Gastrocnemius medialis (tissue), 4 donors: ENCODE measurements around the gene NUDT12. TPM values are rescaled to one million over a fixed set of nuclear protein-coding genes. Genes with fewer than 3 reads are reported as not detected.
A peak's percentile ranks its signal among the peaks of the same experiment; 100 is the strongest.

Source experiments
- ATAC-seq, 2 donors: fragments of 150-250 bp; one replicate each; pipeline ENCODE4 v1.9.1; 2016
- DNase-seq, 2 donors: peaks; one replicate each; pipeline ENCODE4 v3.0.0-alpha.2; 2019
- H3K27ac ChIP-seq, 4 donors: fragments of 200-600 bp; sonication (generic); 1 replicate in 1 of 4; 2 replicates in 3 of 4; pipeline ENCODE4 v1.5.1; 2016 to 2018; ENCODE audit warnings: mild to moderate bottlenecking in 2 of 4, moderate library complexity in 1 of 4
- H3K27me3 ChIP-seq, 3 donors: fragments of 200-600 bp; sonication (generic) in 2 of 3; 1 replicate in 1 of 3; 2 replicates in 2 of 3; pipeline versions ENCODE4 v1.5.1 to v1.6.0; 2016 to 2019; ENCODE audit warnings: mild to moderate bottlenecking in 1 of 3, moderate library complexity in 1 of 3
- H3K36me3 ChIP-seq, 2 donors: fragments of 200-600 bp; sonication (generic) in 1 of 2; one replicate each; pipeline ENCODE4 v1.5.1; 2017 to 2018
- H3K4me1 ChIP-seq, 2 donors: fragments of 200-600 bp; sonication (generic) in 1 of 2; one replicate each; pipeline ENCODE4 v1.5.1; 2016 to 2017; ENCODE audit warnings: mild to moderate bottlenecking in 2 of 2
- H3K4me3 ChIP-seq, 4 donors: fragments of 200-600 bp; sonication (generic) in 3 of 4; 1 replicate in 1 of 4; 2 replicates in 3 of 4; pipeline ENCODE4 v1.5.1; 2016 to 2019; ENCODE audit warnings: mild to moderate bottlenecking in 2 of 4
- H3K9me3 ChIP-seq, 3 donors: fragments of 200-600 bp; sonication (generic) in 2 of 3; 1 replicate in 1 of 3; 2 replicates in 2 of 3; pipeline ENCODE4 v1.5.1; 2016 to 2019
- CTCF ChIP-seq, 5 experiments: fragments of 450-650 bp in 3 of 5; fragments of 200-600 bp in 2 of 5; sonication (generic) in 2 of 5; IDR thresholded peaks in 4 of 5; conservative IDR thresholded peaks in 1 of 5; 1 replicate in 4 of 5; 2 replicates in 1 of 5; pipeline ENCODE4 v1.5.1; 2016 to 2019; ENCODE audit warnings: antibody characterized with exemption in 5 of 5, mild to moderate bottlenecking in 3 of 5, moderate library complexity in 3 of 5
- POLR2A ChIP-seq, 2 donors: fragments of 450-650 bp; IDR thresholded peaks; one replicate each; pipeline ENCODE4 v1.6.1; 2017; ENCODE audit warnings: antibody characterized with exemption in 2 of 2, mild to moderate bottlenecking in 2 of 2, moderate library complexity in 2 of 2
- in situ Hi-C, 4 donors: fragments of 200-750 bp; cut with MboI; loops; one replicate each; pipeline versions ENCODE4 v1.15.0 to v1.8.0; 2017; ENCODE audit warnings: low sequenced_read_pairs in 4 of 4
- intact Hi-C: fragments of 100-400 bp; cut with DNase I; formaldehyde crosslinking; loops from one replicate; pipeline ENCODE4 v1.15.1; 2023; ENCODE audit warnings: low total_unique reads
- total RNA-seq, 4 donors: library from RNA; depleted of rRNA; stranded (reverse); fragments of >200 nt; gene quantifications; one replicate each; pipeline versions ENCODE4 v1.1.0 to v1.2.3, GENCODE V29; 2016

NUDT12 gene
- total RNA-seq, 4 donors from 2014 or later, result 4.3 to 14.5 (median 11.6) TPM

GRCh38 chr5:103560826-103561225, 1.8 kb downstream of the NUDT12 start:
- Histone ChIP-seq H3K4me1 (peaks cover 8 to 29% of the 10 kb centered on the region in 2 donors), H3K27ac (peak overlapping the region; percentile 91 to 97 (median 94)), H3K9me3 (no peaks in the 10 kb centered on the region), H3K36me3 (peaks cover 0 to 2% of the 10 kb centered on the region in 2 donors), H3K27me3 (no peaks in the 10 kb centered on the region), H3K4me3 (no peak overlapping the region)
- TF ChIP-seq CTCF (IDR thresholded peaks at IDR 0.05 in 4 of 5, conservative IDR thresholded peaks at IDR 0.05 in 1 of 5) (no peak), POLR2A (IDR thresholded peaks at IDR 0.05) (no peak)
- in situ Hi-C loops (no loop called here), intact Hi-C loops (loop anchor here (5.0 kb wide), 3 partner anchors 64 to 626 kb away; no protein-coding TSS in a partner anchor)
- ATAC-seq (no peak), DNase-seq (no peak)

- in situ Hi-C loops, result no loop called here
- DNase-seq, result no peak
- ATAC-seq, result no peak
- H3K27me3 ChIP-seq, result no peaks in the 10 kb centered on the region
- intact Hi-C loops, result no loop called here
- TF ChIP-seq CTCF (IDR thresholded peaks at IDR 0.05 in 4 of 5, conservative IDR thresholded peaks at IDR 0.05 in 1 of 5), result no peak
- no peak for TF ChIP-seq POLR2A (IDR thresholded peaks at IDR 0.05)
- H3K4me1 ChIP-seq, result no peaks in the 10 kb centered on the region
- no peak overlapping the region for H3K27ac ChIP-seq
- H3K9me3 ChIP-seq, result no peaks in the 10 kb centered on the region
- H3K4me3 ChIP-seq, result no peak overlapping the region
- H3K36me3 ChIP-seq, result peaks cover 0 to 1% of the 10 kb centered on the region in 2 donors
Measured at GRCh38 chr5:103546858-103547257, 15.7 kb downstream of the NUDT12 start.

GRCh38 chr5:103542441-103542840, 20.1 kb downstream of the NUDT12 start:
- intact Hi-C loops, result no loop called here
- TF ChIP-seq CTCF (IDR thresholded peaks at IDR 0.05 in 4 of 5, conservative IDR thresholded peaks at IDR 0.05 in 1 of 5), result no peak
- TF ChIP-seq POLR2A (IDR thresholded peaks at IDR 0.05), result no peak
- no peak for ATAC-seq

GRCh38 chr5:103541569-103541968, 21.0 kb downstream of the NUDT12 start:
- TF ChIP-seq POLR2A (IDR thresholded peaks at IDR 0.05), result no peak
- no peak for TF ChIP-seq CTCF (IDR thresholded peaks at IDR 0.05 in 4 of 5, conservative IDR thresholded peaks at IDR 0.05 in 1 of 5)
- Histone ChIP-seq H3K4me3 (no peak overlapping the region), H3K27ac (no peak overlapping the region), H3K27me3 (no peaks in the 10 kb centered on the region), H3K36me3 (no peaks in the 10 kb centered on the region), H3K4me1 (no peaks in the 10 kb centered on the region), H3K9me3 (no peaks in the 10 kb centered on the region)
- intact Hi-C loops (no loop called here), in situ Hi-C loops (no loop called here)
- ATAC-seq (no peak), DNase-seq (no peak)

More at GRCh38 chr5:103542441-103542840, 20.1 kb downstream of the NUDT12 start:
- Histone ChIP-seq H3K36me3 (no peaks in the 10 kb centered on the region), H3K4me1 (no peaks in the 10 kb centered on the region), H3K27me3 (no peaks in the 10 kb centered on the region), H3K4me3 (no peak overlapping the region), H3K27ac (no peak overlapping the region), H3K9me3 (no peaks in the 10 kb centered on the region)
- in situ Hi-C loops, result no loop called here
- DNase-seq, result no peak

- no peak for TF ChIP-seq POLR2A (IDR thresholded peaks at IDR 0.05)
- TF ChIP-seq CTCF (IDR thresholded peaks at IDR 0.05 in 4 of 5, conservative IDR thresholded peaks at IDR 0.05 in 1 of 5), result no peak
- intact Hi-C loops (no loop called here), in situ Hi-C loops (no loop called here)
- Histone ChIP-seq H3K27me3 (no peaks in the 10 kb centered on the region), H3K36me3 (no peaks in the 10 kb centered on the region), H3K4me3 (no peak overlapping the region), H3K27ac (no peak overlapping the region), H3K9me3 (no peaks in the 10 kb centered on the region), H3K4me1 (no peaks in the 10 kb centered on the region)
- ATAC-seq (no peak), DNase-seq (no peak)
Measured at GRCh38 chr5:103541114-103541513, 21.5 kb downstream of the NUDT12 start.
